Measurements from ENCODE around the gene KMT2D.

KMT2D gene

GRCh38 chr12:49060237-49061156 is at the start of gene KMT2D:
KMT2D (minus strand) TSS chr12:49060794; CDS start chr12:49055324, 5,470 bp downstream.
- H3K27ac ChIP-seq: peak within 1 kb of the TSS; percentile 100
- H3K36me3 ChIP-seq: peaks cover 33% of the 10 kb centered on the region
- H3K4me3 ChIP-seq (ENCODE audit: low read depth, low read length): peak within 1 kb of the TSS; percentile 93
- H3K9me3 ChIP-seq (ENCODE audit: severe bottlenecking): no peaks in the 10 kb centered on the region
- no peak for TF ChIP-seq CTCF (IDR thresholded peaks at IDR 0.05; ENCODE audit: low read depth, low read length)
- no peaks in the 10 kb centered on the region for H3K27me3 ChIP-seq (ENCODE audit: insufficient read depth, low read depth, severe bottlenecking)
- DNase-seq: peak; percentile 94

GRCh38 chr12:49109641-49110463 is 49.3 kb upstream of the KMT2D start:
- Histone ChIP-seq H3K27ac (peak overlapping the region; percentile 72), H3K4me3 (ENCODE audit: low read depth, low read length) (peak overlapping the region; percentile 98), H3K9me3 (ENCODE audit: severe bottlenecking) (peaks cover 3% of the 10 kb centered on the region), H3K27me3 (ENCODE audit: insufficient read depth, low read depth, severe bottlenecking) (no peaks in the 10 kb centered on the region), H3K36me3 (peaks cover 16% of the 10 kb centered on the region)
- no peak for TF ChIP-seq CTCF (IDR thresholded peaks at IDR 0.05; ENCODE audit: low read depth, low read length)
- no peak for DNase-seq

GRCh38 chr12:49108958-49109404 is 48.4 kb upstream of the KMT2D start:
- DNase-seq: peak; percentile 53
- peaks cover 24% of the 10 kb centered on the region for H3K36me3 ChIP-seq
- peaks cover 3% of the 10 kb centered on the region for H3K9me3 ChIP-seq (ENCODE audit: severe bottlenecking)
- H3K4me3 ChIP-seq (ENCODE audit: low read depth, low read length): no peak overlapping the region
- no peak overlapping the region for H3K27ac ChIP-seq
- no peaks in the 10 kb centered on the region for H3K27me3 ChIP-seq (ENCODE audit: insufficient read depth, low read depth, severe bottlenecking)
- TF ChIP-seq CTCF (IDR thresholded peaks at IDR 0.05; ENCODE audit: low read depth, low read length): no peak

- no peaks in the 10 kb centered on the region for H3K9me3 ChIP-seq (ENCODE audit: severe bottlenecking)
- no peak overlapping the region for H3K4me3 ChIP-seq (ENCODE audit: low read depth, low read length)
- no peak overlapping the region for H3K27ac ChIP-seq
- H3K36me3 ChIP-seq: peaks cover 56% of the 10 kb centered on the region
- no peak for TF ChIP-seq CTCF (IDR thresholded peaks at IDR 0.05; ENCODE audit: low read depth, low read length)
- DNase-seq: no peak
- H3K27me3 ChIP-seq (ENCODE audit: insufficient read depth, low read depth, severe bottlenecking): no peaks in the 10 kb centered on the region
Observed at GRCh38 chr12:49105504-49106084, 45.0 kb upstream of the KMT2D start.

- no peaks in the 10 kb centered on the region for H3K27me3 ChIP-seq (ENCODE audit: insufficient read depth, low read depth, severe bottlenecking)
- no peak overlapping the region for H3K4me3 ChIP-seq (ENCODE audit: low read depth, low read length)
- no peak overlapping the region for H3K27ac ChIP-seq
- TF ChIP-seq CTCF (IDR thresholded peaks at IDR 0.05; ENCODE audit: low read depth, low read length): no peak
- no peak for DNase-seq
- peaks cover 64% of the 10 kb centered on the region for H3K36me3 ChIP-seq
- H3K9me3 ChIP-seq (ENCODE audit: severe bottlenecking): no peaks in the 10 kb centered on the region
Observed at GRCh38 chr12:49104822-49105221, 44.2 kb upstream of the KMT2D start.

Data from WERI-Rb-1 (cell line).